ENCODE results near the gene DOK4. TPM values are rescaled to one million over a fixed set of nuclear protein-coding genes. Genes with fewer than 3 reads are reported as not detected.
A peak's percentile ranks its signal among the peaks of the same experiment; 100 is the strongest.

DOK4 gene
- total RNA-seq, 1 experiment from 2014 or later, result 6.8 TPM

GRCh38 chr16:57533431-57534336 lies 47.4 kb upstream of the DOK4 start:
- TF ChIP-seq TCF7L2 (IDR thresholded peaks at IDR 0.05; ENCODE audit: low read depth, low read length) (no peak), POLR2AphosphoS5 (IDR thresholded peaks at IDR 0.05; ENCODE audit: low read depth, low read length) (no peak), SIN3A (IDR thresholded peaks at IDR 0.05; ENCODE audit: borderline replicate concordance, insufficient read depth, low read depth, low read length) (no peak), REST (IDR thresholded peaks at IDR 0.05; ENCODE audit: insufficient read depth in 1 of 2, low read depth in 2 of 2, low read length in 1 of 2) (no peak), CTCF (IDR thresholded peaks at IDR 0.05) (no peak)
- POLR2A ChIA-PET, result no interaction called here
- no peak for DNase-seq (ENCODE audit: low read depth, low spot score)

GRCh38 chr16:57532266-57532625 lies 46.0 kb upstream of the DOK4 start:
- Histone ChIP-seq H3K27ac (ENCODE audit: low read length) (no peak overlapping the region), H3K4me1 (ENCODE audit: control insufficient read depth, insufficient read depth, low read length) (peaks cover 12% of the 10 kb centered on the region), H3K4me3 (ENCODE audit: low read depth in 2 of 2, low read length in 2 of 2) (no peak overlapping the region), H3K27me3 (ENCODE audit: control insufficient read depth, insufficient read depth, low read length) (no peaks in the 10 kb centered on the region), H3K9me3 (ENCODE audit: control insufficient read depth, insufficient read depth, low read depth, low read length) (no peaks in the 10 kb centered on the region), H3K36me3 (ENCODE audit: control insufficient read depth, insufficient read depth, low read length) (no peaks in the 10 kb centered on the region)
- ATAC-seq, result no peak
- ChIA-PET CTCF (no interaction called here), POLR2A (no interaction called here)
- intact Hi-C loops (cut with micrococcal nuclease; ENCODE audit: unreplicated experiment) (no loop called here), in situ Hi-C loops (cut with HindIII; ENCODE audit: low pct_unique_long_range_greater_than_20kb, low sequenced_read_pairs) (no loop called here)
- DNase-seq (ENCODE audit: low read depth, low spot score), result no peak
- TF ChIP-seq SIN3A (IDR thresholded peaks at IDR 0.05; ENCODE audit: borderline replicate concordance, insufficient read depth, low read depth, low read length) (no peak), REST (IDR thresholded peaks at IDR 0.05; ENCODE audit: insufficient read depth in 1 of 2, low read depth in 2 of 2, low read length in 1 of 2) (no peak), TCF7L2 (IDR thresholded peaks at IDR 0.05; ENCODE audit: low read depth, low read length) (no peak), CTCF (IDR thresholded peaks at IDR 0.05) (no peak), POLR2AphosphoS5 (IDR thresholded peaks at IDR 0.05; ENCODE audit: low read depth, low read length) (no peak)
- no TSS peak for BruUV-seq (replicated peaks)

More at GRCh38 chr16:57533431-57534336, 47.4 kb upstream of the DOK4 start:
- ATAC-seq, result no peak
- CTCF ChIA-PET, result no interaction called here
- H3K4me1 ChIP-seq (ENCODE audit: control insufficient read depth, insufficient read depth, low read length), result peaks cover 12% of the 10 kb centered on the region
- no peaks in the 10 kb centered on the region for H3K36me3 ChIP-seq (ENCODE audit: control insufficient read depth, insufficient read depth, low read length)
- H3K27me3 ChIP-seq (ENCODE audit: control insufficient read depth, insufficient read depth, low read length), result no peaks in the 10 kb centered on the region
- no peak overlapping the region for H3K4me3 ChIP-seq (ENCODE audit: low read depth in 2 of 2, low read length in 2 of 2)
- no peaks in the 10 kb centered on the region for H3K9me3 ChIP-seq (ENCODE audit: control insufficient read depth, insufficient read depth, low read depth, low read length)
- no peak overlapping the region for H3K27ac ChIP-seq (ENCODE audit: low read length)
- intact Hi-C loops (cut with micrococcal nuclease; ENCODE audit: unreplicated experiment) (no loop called here), in situ Hi-C loops (cut with HindIII; ENCODE audit: low pct_unique_long_range_greater_than_20kb, low sequenced_read_pairs) (no loop called here)
- TSS peak; percentile 59 for BruUV-seq (replicated peaks)

All from Panc1 (cell line).